Endothelial cell of hepatic sinusoid (primary cell): ENCODE results near the gene ANKUB1.

ENCODE experiments used
- in situ Hi-C: cut with HindIII; loops from 2 replicates; pipeline ENCODE4 v1.10.0; 2017; ENCODE audit warnings: low sequenced_read_pairs

ANKUB1 gene

DNA sequence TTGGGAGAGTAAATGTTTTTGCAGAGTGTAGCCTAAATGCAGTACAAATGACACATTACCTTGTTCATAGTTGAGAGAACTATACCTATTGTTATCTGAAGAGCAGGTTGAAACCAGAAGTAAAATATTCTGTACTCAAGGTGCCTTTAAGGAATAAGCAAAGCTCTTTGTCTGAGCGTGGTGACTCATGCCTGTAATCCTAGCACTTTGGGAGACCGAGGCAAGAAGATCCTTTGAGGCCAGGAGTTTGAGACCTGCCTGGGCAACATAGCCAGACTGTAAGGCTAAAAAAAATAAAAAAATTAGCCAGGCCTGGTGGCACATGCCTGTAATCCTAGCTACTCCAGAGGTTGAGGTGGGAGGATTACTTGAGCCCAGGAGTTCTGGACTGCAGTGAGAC is 18.5 kb upstream of the ANKUB1 start:
- in situ Hi-C loops, result no loop called here

DNA sequence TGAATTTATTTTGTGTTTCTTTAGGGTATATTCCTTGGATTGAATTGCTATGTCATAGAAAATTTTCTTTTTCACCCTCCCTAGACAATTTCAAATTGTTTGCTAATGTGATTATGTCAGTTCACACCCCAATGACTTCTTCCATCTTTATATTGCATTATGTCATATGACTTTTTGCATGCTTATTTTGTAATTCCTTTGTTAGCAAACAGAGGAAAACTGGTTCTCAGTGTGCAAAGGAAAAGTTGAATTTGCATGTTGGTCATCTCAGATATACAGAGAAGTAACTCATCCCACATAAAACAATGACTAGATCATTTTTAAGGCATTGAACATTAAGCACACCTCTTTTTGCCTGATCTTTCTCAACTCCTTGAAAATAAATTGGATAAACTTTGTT is 17.3 kb upstream of the ANKUB1 start:
- in situ Hi-C loops, result no loop called here

GRCh38 chr3:149808209-149808829 is 16.0 kb upstream of the ANKUB1 start:
- in situ Hi-C loops, result no loop called here

DNA sequence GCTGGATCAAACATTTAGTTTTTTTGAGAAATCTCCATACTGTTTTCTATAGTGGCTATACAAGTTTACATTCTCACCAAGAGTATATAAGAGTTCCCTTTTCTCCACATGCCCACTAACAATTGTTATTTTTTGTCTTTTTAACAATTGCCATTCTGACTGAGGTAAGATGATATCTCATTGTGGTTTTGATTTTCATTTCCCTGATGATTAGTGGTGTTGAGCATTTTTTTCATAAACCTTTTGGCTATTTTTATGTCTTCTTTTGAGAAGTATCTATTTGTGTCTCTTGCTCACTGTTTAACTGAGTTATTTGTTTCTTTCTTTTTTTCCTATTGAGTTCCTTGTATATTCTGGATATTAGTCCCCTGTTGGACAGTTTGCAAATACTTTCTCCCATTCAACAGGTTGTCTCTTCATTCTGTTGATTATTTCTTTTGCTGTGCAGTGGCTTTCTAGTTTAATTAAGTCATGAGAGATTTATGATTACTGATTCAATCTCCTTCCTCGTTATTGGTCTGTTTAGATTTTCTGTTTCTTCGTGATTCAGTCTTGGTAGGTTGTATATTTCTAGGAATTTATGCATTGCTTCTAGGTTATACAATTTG is 13.9 kb upstream of the ANKUB1 start:
- in situ Hi-C loops, result no loop called here

DNA sequence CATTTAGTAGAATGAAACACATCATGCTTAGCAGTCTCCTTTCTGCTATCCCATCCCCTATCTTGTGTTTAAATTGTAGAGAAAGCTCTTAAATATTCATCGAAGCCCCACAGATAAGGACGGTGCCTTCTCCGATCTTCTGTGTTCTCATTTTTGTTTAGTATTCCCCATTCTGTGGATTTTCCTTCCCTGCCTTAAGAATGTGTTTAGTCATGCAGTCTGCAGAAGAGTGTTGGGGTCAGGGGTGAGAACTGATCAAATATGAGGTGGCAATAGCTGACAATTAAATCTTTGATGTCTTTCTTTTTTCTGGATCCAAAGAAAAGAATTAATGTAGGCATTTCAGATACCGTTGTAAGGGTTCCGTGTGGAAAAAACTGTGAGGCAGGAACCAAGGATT is 9.3 kb upstream of the ANKUB1 start:
- in situ Hi-C loops, result no loop called here

DNA sequence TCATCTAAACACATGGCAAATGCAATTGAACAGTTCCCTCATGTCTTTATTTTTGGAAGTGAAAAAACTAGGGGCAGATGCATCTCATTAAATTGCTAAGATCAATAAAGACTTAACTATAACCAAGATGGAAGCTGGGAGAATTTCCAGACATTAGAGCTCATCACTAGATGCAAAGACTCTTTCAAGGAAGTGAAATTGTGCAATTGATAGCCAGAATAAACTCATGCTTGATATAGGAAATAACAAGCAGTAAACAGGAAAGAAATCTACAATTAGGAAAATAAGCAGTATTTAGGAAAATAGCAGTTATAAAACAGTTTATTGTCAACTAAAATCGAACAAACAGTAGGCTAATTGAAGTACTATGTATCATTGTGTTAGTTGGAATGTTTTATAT is 8.8 kb upstream of the ANKUB1 start:
- in situ Hi-C loops, result no loop called here

- in situ Hi-C loops, result no loop called here
Observed at GRCh38 chr3:149800693-149801092, 8.3 kb upstream of the ANKUB1 start.

DNA sequence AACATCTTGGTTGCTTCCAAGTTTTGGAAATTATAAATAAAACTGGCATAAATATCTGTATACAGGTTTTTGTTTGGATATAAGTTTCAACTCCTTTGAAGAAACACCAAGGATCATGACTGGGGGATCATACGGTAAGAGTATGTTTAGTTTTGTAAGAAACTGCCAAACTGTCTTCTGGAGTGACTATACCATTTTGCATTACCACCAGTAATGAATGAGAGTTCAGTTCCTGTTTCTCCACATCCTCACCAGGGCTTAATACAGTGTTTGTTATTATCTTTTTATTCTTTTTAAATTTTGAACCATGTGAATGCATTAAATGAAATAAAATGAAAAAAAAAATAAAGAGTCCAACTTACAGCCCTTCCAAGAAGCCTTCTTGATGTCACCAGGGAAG is 3.7 kb upstream of the ANKUB1 start:
- in situ Hi-C loops, result no loop called here

DNA sequence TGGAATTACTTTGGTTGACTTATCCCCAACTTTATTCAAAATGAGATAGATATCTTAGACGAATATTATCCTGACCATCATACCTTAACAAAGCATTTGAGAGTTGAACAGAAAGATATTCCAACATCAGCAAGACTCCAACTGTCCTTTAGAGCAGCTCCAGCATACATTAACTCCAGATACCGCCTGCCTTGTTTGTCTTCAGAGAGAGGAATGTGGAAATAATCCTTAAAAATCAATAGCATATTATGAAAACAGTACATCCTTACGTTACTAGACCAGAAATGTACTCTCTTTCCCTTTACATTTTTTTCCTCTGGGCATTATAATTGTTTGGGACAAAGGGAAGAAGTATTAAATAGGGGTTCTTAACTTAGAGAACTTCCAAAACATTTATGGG is 1.7 kb downstream of the ANKUB1 start:
- in situ Hi-C loops, result no loop called here

DNA sequence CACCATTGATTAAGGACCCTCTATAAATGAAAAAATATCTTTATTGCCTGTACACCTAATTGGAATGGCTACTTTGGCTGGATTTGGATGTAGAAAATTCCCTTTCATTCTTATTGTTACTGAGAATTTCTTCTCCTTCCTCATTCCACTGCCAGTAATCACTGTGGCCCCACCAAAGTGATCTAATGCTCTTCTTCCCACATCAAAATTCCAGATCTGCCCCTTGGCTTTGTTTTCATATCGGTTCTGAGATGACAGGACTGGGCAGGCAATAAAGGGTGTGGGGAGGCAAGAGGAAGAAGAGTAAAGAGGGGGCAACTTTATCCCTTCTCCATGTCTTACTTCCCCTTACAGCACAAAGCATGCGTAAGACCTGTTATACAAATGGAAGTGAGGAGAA is 2.1 kb downstream of the ANKUB1 start:
- in situ Hi-C loops, result no loop called here

DNA sequence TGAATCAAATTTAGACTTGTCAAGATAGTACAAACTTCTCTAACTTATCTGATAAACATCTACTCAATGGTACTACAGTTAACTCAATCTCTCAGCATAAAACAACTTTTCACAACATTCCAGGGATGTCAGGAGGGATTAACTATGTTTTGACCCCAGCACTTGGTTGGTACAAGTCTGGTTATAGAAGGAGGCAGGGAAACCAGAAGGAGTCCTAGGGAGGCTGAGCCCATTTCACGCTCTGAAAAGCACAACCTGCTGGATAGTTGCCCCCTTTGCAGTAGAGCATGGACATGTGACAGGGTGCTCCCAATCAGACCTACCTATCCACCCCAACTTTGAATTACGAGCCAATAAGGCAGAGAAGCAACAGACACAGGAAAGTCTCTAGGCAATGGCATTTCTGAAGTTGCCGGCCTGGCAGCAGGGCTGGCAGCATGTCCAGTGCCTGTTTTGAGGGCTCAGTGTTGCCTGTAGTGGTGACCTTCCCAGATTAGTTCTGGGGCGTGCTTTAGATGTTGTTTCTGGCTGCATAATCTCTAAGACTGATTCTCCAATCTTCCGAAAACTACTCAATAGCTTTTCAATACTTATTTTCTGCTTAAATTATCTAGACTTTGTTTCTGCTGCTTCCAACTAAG is 8.2 kb downstream of the ANKUB1 start:
- in situ Hi-C loops, result no loop called here

- in situ Hi-C loops, result no loop called here
Observed at GRCh38 chr3:149783576-149783975, 8.8 kb downstream of the ANKUB1 start.

- in situ Hi-C loops, result no loop called here
Observed at GRCh38 chr3:149781741-149782140, 10.6 kb downstream of the ANKUB1 start.

- in situ Hi-C loops, result no loop called here
Observed at GRCh38 chr3:149781211-149781610, 11.1 kb downstream of the ANKUB1 start.

- in situ Hi-C loops, result no loop called here
Observed at GRCh38 chr3:149777414-149778214, 14.7 kb downstream of the ANKUB1 start.

DNA sequence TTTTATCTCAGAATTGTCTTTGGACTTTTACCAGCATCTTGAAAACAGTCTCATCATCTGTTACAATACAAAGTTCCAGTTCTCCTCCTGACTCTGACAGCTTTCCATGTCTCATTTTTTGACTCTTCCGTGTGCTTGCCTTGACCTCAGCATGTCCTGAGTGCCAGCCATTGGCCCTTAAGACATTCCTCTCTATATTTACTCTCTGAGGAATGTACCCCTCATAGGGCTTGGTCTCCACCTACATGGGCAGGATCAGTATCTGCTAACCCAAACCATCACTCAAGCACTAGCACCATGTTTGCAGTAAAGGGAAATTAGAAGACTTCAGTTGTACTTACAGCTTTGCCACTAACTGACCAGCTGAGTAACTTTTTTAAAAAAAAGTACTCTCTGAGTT is 16.2 kb downstream of the ANKUB1 start:
- in situ Hi-C loops, result no loop called here

DNA sequence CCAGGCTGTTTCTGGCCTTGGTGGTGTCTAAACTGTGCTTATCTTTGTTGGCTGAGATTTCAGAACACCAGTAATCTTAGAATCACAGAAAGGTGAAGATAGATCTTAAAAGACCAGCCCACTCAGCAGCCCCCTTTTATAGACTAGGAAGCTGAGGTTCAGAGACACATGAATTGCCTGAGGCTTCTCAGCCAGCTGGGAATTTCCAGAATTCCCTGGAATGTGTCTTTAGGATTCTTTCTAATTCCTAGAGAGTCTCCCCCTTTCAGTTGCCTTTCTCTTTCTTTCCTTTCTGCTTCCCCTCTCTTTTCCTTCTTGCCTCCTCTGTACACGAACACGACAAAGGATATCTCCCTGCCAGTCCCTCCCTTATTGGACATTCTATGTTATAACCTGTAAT is 19.5 kb downstream of the ANKUB1 start:
- in situ Hi-C loops, result no loop called here

- in situ Hi-C loops, result no loop called here
Observed at GRCh38 chr3:149771652-149772271, 20.6 kb downstream of the ANKUB1 start.

GRCh38 chr3:149770246-149770645 is 22.1 kb downstream of the ANKUB1 start:
- in situ Hi-C loops, result no loop called here

- in situ Hi-C loops, result no loop called here
Observed at GRCh38 chr3:149768704-149769103, 23.6 kb downstream of the ANKUB1 start.

DNA sequence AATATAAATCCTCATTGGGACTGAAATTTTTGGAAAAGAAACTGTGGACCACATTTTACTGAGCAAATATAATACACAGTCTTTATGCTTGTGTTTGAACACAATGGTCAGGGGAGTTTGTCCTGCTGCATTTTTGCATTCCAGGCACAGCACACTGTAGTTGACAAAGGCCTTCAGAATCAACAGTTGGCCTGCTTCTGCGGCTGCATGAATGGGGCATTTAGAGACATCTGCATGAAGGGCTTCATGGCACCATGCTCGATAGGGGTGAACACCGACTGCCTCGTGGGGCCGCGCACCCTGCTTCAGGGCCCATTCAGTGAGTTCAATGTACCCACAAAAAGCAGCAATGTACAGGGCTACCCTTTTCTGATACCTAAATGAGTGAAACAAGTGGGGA is 24.6 kb downstream of the ANKUB1 start:
- in situ Hi-C loops, result no loop called here
